Stomach (tissue), 4 donors: ENCODE results near the gene DEPP1.

Experiments used
- EP300 ChIP-seq: sonication (generic); formaldehyde crosslinking; IDR thresholded peaks from one replicate; pipeline ENCODE4 v1.6.1; 2017; ENCODE audit warnings: antibody characterized with exemption
- POLR2A ChIP-seq, 4 donors: fragments of 450-650 bp; IDR thresholded peaks; one replicate each; pipeline ENCODE4 v1.6.1; 2016; ENCODE audit warnings: antibody characterized with exemption in 4 of 4, control low read depth in 2 of 4, mild to moderate bottlenecking in 1 of 4, moderate library complexity in 1 of 4
- POLR2AphosphoS5 ChIP-seq, 3 donors: sonication (generic); formaldehyde crosslinking; IDR thresholded peaks; one replicate each; pipeline ENCODE4 v1.6.1; 2016; ENCODE audit warnings: antibody characterized with exemption in 3 of 3
- TF ChIP-seq, protein P1 (sequence below), 7 experiments: fragments of 450-650 bp in 4 of 7; fragments of 200-600 bp in 3 of 7; sonication (generic) in 3 of 7; IDR thresholded peaks; one replicate each; pipeline ENCODE4 v1.5.1; 2016 to 2019; ENCODE audit warnings: antibody characterized with exemption in 7 of 7, control low read depth in 2 of 7, mild to moderate bottlenecking in 1 of 7

DNA sequence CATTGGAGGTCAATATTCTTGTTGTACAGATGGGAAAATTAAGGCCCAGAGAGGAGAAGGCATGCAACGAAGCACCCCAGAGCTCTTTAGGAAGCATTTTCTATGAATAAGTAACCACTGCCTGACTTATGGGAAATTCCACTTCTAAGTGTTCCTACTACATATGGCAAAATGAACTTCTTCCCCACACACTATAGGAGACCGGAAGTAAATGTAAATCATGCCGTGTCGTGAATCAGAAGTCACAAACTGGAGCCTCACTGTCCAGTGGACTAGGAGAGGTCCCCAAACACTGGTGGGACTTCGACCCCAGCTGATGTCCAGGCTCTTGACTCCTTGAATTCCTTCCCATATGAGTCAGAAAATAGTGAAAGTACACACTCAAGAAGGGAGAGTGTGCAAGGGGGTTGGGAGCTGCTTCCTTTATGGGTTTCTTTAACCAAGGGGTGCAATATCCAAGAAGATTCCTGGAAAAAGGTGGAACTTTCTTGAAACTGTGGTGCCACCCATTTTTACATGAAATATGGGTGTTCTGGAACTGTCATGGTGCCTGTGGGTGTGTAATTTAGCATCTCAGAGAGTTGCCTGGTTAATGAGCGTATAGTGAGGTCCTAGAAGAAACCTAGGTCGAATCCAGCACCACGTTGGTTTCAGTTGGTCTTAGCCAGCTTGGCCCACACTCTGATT lies 12.3 kb downstream of the DEPP1 start:
- TF ChIP-seq, protein P1, sequence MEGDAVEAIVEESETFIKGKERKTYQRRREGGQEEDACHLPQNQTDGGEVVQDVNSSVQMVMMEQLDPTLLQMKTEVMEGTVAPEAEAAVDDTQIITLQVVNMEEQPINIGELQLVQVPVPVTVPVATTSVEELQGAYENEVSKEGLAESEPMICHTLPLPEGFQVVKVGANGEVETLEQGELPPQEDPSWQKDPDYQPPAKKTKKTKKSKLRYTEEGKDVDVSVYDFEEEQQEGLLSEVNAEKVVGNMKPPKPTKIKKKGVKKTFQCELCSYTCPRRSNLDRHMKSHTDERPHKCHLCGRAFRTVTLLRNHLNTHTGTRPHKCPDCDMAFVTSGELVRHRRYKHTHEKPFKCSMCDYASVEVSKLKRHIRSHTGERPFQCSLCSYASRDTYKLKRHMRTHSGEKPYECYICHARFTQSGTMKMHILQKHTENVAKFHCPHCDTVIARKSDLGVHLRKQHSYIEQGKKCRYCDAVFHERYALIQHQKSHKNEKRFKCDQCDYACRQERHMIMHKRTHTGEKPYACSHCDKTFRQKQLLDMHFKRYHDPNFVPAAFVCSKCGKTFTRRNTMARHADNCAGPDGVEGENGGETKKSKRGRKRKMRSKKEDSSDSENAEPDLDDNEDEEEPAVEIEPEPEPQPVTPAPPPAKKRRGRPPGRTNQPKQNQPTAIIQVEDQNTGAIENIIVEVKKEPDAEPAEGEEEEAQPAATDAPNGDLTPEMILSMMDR (IDR thresholded peaks at IDR 0.05) = no peak
- no peak for TF ChIP-seq POLR2A (IDR thresholded peaks at IDR 0.05)
- no peak for TF ChIP-seq EP300
- no peak for TF ChIP-seq POLR2AphosphoS5 (IDR thresholded peaks at IDR 0.05)
